ENCODE data around the gene DTNB. TPM values are rescaled to one million over a fixed set of nuclear protein-coding genes. Genes with fewer than 3 reads are reported as not detected.

Gene DTNB
- total and polyA plus RNA-seq, 2 donors (not counting 3 experiments of a cell fraction or from before 2014, with no cell fraction given): 11.5 to 17.0 TPM

- Histone ChIP-seq H3K36me3 (ENCODE audit: control insufficient read depth in 2 of 2, extremely low read depth in 1 of 2, insufficient read depth in 2 of 2, low read length in 2 of 2) (no peaks in the 10 kb centered on the region), H3K9me3 (replicated peaks; ENCODE audit: control insufficient read depth, insufficient read depth, low read length) (no peaks in the 10 kb centered on the region), H3K27me3 (ENCODE audit: control insufficient read depth in 2 of 2, insufficient read depth in 2 of 2, low read length in 2 of 2) (peaks cover 4 to 6% of the 10 kb centered on the region in 2 experiments), H3K4me1 (ENCODE audit: control insufficient read depth, extremely low read depth, insufficient read depth, low read length) (no peaks in the 10 kb centered on the region), H4K20me1 (replicated peaks; ENCODE audit: control insufficient read depth, extremely low read depth, insufficient read depth, low read length) (no peaks in the 10 kb centered on the region), H3K27ac (ENCODE audit: insufficient read depth, low read depth, low read length) (no peak overlapping the region), H3K4me2 (ENCODE audit: insufficient read depth, low read length) (no peak overlapping the region), H3K9me1 (replicated peaks; ENCODE audit: control insufficient read depth, extremely low read depth, insufficient read depth, low read length) (no peaks in the 10 kb centered on the region), H2AFZ (ENCODE audit: low read depth, low read length) (no peak overlapping the region), H3K9ac (replicated peaks; ENCODE audit: extremely low read depth, insufficient read depth, low read length) (no peak overlapping the region), H3K79me2 (ENCODE audit: control insufficient read depth, insufficient read depth, low read length) (no peaks in the 10 kb centered on the region), H3K4me3 (replicated peaks in 1 of 3; ENCODE audit: insufficient read depth in 1 of 3, low read depth in 1 of 3, low read length in 3 of 3) (no peak overlapping the region)
- FAIRE-seq: no peak
- ChIA-PET POLR2A (no interaction called here), CTCF (interaction anchor here (0.9 to 1.9 kb wide), 5 partner anchors 12 to 79 kb away, joined by 3 to 12 read pairs (median 4); partner anchors contain the start of gene DTNB)
- dilution Hi-C loops (cut with MboI; ENCODE audit: extremely low pct_ligation_motif_present, low sequenced_read_pairs) (no loop called here), intact Hi-C loops (cut with micrococcal nuclease) (no loop called here)
- BruUV-seq (replicated peaks): no TSS peak
- TF ChIP-seq POLR2A (IDR thresholded peaks at IDR 0.05; ENCODE audit: low read depth, low read length): no peak
- no peak for TF ChIP-seq EZH2 (IDR thresholded peaks at IDR 0.05; ENCODE audit: borderline replicate concordance, low read depth, low read length, severe bottlenecking)
- TF ChIP-seq FOS (IDR thresholded peaks at IDR 0.05; ENCODE audit: borderline replicate concordance, insufficient read depth, low read length): no peak
- TF ChIP-seq MAX (IDR thresholded peaks at IDR 0.05; ENCODE audit: insufficient read depth, insufficient read length): no peak
- TF ChIP-seq, protein P1, sequence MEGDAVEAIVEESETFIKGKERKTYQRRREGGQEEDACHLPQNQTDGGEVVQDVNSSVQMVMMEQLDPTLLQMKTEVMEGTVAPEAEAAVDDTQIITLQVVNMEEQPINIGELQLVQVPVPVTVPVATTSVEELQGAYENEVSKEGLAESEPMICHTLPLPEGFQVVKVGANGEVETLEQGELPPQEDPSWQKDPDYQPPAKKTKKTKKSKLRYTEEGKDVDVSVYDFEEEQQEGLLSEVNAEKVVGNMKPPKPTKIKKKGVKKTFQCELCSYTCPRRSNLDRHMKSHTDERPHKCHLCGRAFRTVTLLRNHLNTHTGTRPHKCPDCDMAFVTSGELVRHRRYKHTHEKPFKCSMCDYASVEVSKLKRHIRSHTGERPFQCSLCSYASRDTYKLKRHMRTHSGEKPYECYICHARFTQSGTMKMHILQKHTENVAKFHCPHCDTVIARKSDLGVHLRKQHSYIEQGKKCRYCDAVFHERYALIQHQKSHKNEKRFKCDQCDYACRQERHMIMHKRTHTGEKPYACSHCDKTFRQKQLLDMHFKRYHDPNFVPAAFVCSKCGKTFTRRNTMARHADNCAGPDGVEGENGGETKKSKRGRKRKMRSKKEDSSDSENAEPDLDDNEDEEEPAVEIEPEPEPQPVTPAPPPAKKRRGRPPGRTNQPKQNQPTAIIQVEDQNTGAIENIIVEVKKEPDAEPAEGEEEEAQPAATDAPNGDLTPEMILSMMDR (IDR thresholded peaks at IDR 0.05; ENCODE audit: extremely low read depth in 1 of 2, insufficient read depth in 1 of 2, low read depth in 1 of 2, low read length in 2 of 2): no peak
- TF ChIP-seq JUN (IDR thresholded peaks at IDR 0.05; ENCODE audit: borderline replicate concordance, insufficient read depth, insufficient read length, low read depth): no peak
- no peak for TF ChIP-seq POLR2AphosphoS5 (IDR thresholded peaks at IDR 0.05; ENCODE audit: insufficient read depth, low read depth, low read length)
- no peak for TF ChIP-seq GATA2 (IDR thresholded peaks at IDR 0.05; ENCODE audit: insufficient read depth, insufficient read length, low read depth, low read length)
- TF ChIP-seq MYC (IDR thresholded peaks at IDR 0.05; ENCODE audit: low read depth, low read length): no peak
- DNase-seq (ENCODE audit: low read depth, low spot score): no peak
Observed at GRCh38 chr2:25685741-25686140, 12.4 kb upstream of the DTNB start.
